Heart left ventricle (tissue), 16 donors: ENCODE data around the gene LRRC2. TPM values are rescaled to one million over a fixed set of nuclear protein-coding genes. Genes with fewer than 3 reads are reported as not detected.

ENCODE experiments used
- ATAC-seq, 4 donors: fragments of 200-7000 bp; cut with Tn5 transposase; one replicate each; pipeline ENCODE4 v1.9.1; 2020 to 2022; ENCODE audit warnings: moderate library complexity in 4 of 4, mild to moderate bottlenecking in 3 of 4, moderate number of reproducible peaks in 1 of 4
- DNase-seq, 5 donors: peaks; one replicate each; pipeline ENCODE4 v3.0.0-alpha.2; 2020
- H3K27ac ChIP-seq, 12 donors: fragments of 200-600 bp; sonication (generic) in 4 of 12; one replicate each; pipeline versions ENCODE4 v1.5.0 to v1.8.0; 2016 to 2022; ENCODE audit warnings: mild to moderate bottlenecking in 2 of 12
- H3K27me3 ChIP-seq, 9 donors: fragments of 200-600 bp; sonication (generic) in 2 of 9; one replicate each; pipeline versions ENCODE4 v1.5.1 to v1.8.0; 2016 to 2022; ENCODE audit warnings: mild to moderate bottlenecking in 3 of 9
- H3K36me3 ChIP-seq, 9 donors: fragments of 200-600 bp; sonication (generic) in 2 of 9; one replicate each; pipeline versions ENCODE4 v1.5.0 to v1.8.0; 2018 to 2022; ENCODE audit warnings: mild to moderate bottlenecking in 2 of 9
- H3K4me1 ChIP-seq, 12 donors: fragments of 200-600 bp; sonication (generic) in 4 of 12; one replicate each; pipeline versions ENCODE4 v1.5.0 to v1.8.0; 2016 to 2022; ENCODE audit warnings: mild to moderate bottlenecking in 3 of 12
- H3K4me3 ChIP-seq, 12 donors: fragments of 200-600 bp; sonication (generic) in 4 of 12; one replicate each; pipeline versions ENCODE4 v1.5.0 to v1.8.0; 2017 to 2022; ENCODE audit warnings: mild to moderate bottlenecking in 9 of 12, moderate library complexity in 4 of 12
- H3K9me3 ChIP-seq, 12 donors: fragments of 200-600 bp; sonication (generic) in 4 of 12; one replicate each; pipeline versions ENCODE4 v1.5.0 to v1.8.0; 2016 to 2022; ENCODE audit warnings: mild to moderate bottlenecking in 1 of 12
- POLR2A ChIP-seq, 2 donors: fragments of 450-650 bp; IDR thresholded peaks; one replicate each; pipeline ENCODE4 v1.6.1; 2017; ENCODE audit warnings: antibody characterized with exemption in 2 of 2, mild to moderate bottlenecking in 2 of 2, moderate library complexity in 2 of 2
- WGBS, 4 donors: extraction: QIAGEN DNeasy Blood & Tissue Kit in 2 of 4; methylation state at CpG; one replicate each; pipeline versions ENCODE4 v1.1.5 to v1.1.7; 2013 to 2018; 5-methylcytosine and 5-hydroxymethylcytosine counted together
- intact Hi-C, 10 donors: fragments of 100-400 bp; cut with DNase I; formaldehyde crosslinking; loops; one replicate each; pipeline versions ENCODE4 v1.11.1 to v1.14.2; 2022
- polyA plus RNA-seq, 2 donors: library from polyadenylated mRNA; stranded (reverse); fragments of 200-250 nt; gene quantifications; one replicate each; pipeline ENCODE4 v1.2.3, GENCODE V29; 2013
- total RNA-seq, 9 donors: library from RNA; depleted of rRNA in 2 of 9; stranded (reverse); fragments of >200 nt in 2 of 9; fragmentation: NEBNext Ultra II Directional in 3 of 9; extraction: Animal tissue kit (Norgen Biotek cat#: 25700) in 3 of 9; gene quantifications; one replicate each; pipeline versions ENCODE4 v1.1.0 to v1.2.4, GENCODE V29; 2016 to 2023
- TF ChIP-seq, protein P1 (sequence below), 12 donors: fragments of 200-600 bp; sonication (generic) in 4 of 12; IDR thresholded peaks; one replicate each; pipeline versions ENCODE4 v1.5.0 to v1.8.0; 2018 to 2022; ENCODE audit warnings: antibody characterized with exemption in 12 of 12, mild to moderate bottlenecking in 5 of 12
- donor health status: ischemic (EF 13 %, LVEDD 7.1; RV severe dilation, severe dysfunction).
- donor health status: healthy with polysubstance abuse.
- donor health status: DM: no; HTN: yes; CAD: no.
- donor health status: DM: no; HTN: no; CAD: no.
- donor health status: ischemic (EF 25% LVEDD 6.9; RV normal size, moderate dysfunction).
- donor health status: ischemic (EF 25% LVEDD 5.7; RV mildly dilated, moderate dysfunction).
- donor health status: healthy.
- donor health status: DM: yes; HTN: yes; CAD: no.
- donor health status: ischemic (EF 35%, LVEDD 5.7; RV mildly dilated, moderate dysfunction).
- donor health status: nonischemic (EF 11% LVEDD 7.7; RV severe dilation, severe dysfunction).
- donor health status: DM: yes; HTN: yes; CAD: no.
- donor health status: PGD.
- donor health status: ischemic (EF 29% LVEDD 5.4; RV normal size, mild dysfunction).
- donor health status: nonischemic (EF 23%, LVEDD 6.1; RV moderate dilation, normal function).

Gene LRRC2
- total and polyA plus RNA-seq, 11 donors = 20.7 to 147 (median 83.7) TPM

DNA sequence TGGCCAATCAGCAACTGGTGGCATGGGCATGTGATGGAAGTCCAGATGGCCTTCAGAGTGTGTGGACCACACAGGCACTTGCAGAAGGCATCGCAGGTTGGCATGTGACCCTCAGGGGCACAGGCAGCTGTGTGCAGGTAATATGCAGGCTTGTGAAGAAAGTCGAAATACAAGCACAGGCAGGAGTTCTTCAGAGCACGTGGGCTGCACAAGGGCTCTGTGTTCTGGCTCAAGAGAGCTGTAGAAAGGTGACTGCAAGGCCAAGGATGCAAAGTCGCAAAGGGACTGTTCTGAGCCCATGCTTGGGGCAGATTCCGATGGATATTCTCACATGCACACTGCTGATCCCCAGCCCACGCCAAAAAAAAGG lies 8.3 kb downstream of the LRRC2 start:
- no peak overlapping the region for H3K4me3 ChIP-seq
- intact Hi-C loops = loop anchor here in 9 of 10 donors (2.0 to 5.0 kb wide), 3 partner anchors 65 to 70 kb away; no protein-coding TSS in a partner anchor

DNA sequence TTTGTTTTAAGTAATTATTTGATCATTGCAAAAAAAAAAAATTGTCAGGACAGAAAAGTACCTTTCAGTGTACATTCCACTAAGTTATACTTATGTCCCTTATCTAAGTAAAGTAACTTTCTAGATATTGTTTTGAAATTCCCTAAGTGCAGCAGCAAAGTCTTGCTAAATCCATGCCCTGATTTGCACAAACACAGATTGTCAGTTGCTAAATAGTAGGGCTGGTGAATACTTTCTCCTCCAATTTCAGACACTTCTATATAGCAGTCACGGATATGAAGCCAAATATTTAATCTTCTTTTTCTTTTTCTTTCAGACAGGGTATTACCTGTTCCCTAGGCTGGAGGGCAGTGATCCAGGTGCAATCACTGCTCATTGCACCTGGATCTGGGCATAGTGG lies 12.9 kb downstream of the LRRC2 start:
- H3K27ac ChIP-seq = no peak overlapping the region
- ATAC-seq (no peak), DNase-seq (no peak)
- peaks cover 0 to 28% (median 0%) of the 10 kb centered on the region in 9 donors for H3K36me3 ChIP-seq
- WGBS, 4 donors = 0 to 3% (median 0%) methylated on average over 1 of the region's 1 CpG
- no peaks in the 10 kb centered on the region for H3K27me3 ChIP-seq
- H3K4me3 ChIP-seq = no peak overlapping the region
- no peaks in the 10 kb centered on the region for H3K9me3 ChIP-seq
- intact Hi-C loops = loop anchor here in 1 of 10 donors (5.0 kb wide), 1 partner anchor 56 kb away; the partner anchor contains the start of gene RTP3
- TF ChIP-seq POLR2A (IDR thresholded peaks at IDR 0.05) = no peak
- TF ChIP-seq, protein P1, sequence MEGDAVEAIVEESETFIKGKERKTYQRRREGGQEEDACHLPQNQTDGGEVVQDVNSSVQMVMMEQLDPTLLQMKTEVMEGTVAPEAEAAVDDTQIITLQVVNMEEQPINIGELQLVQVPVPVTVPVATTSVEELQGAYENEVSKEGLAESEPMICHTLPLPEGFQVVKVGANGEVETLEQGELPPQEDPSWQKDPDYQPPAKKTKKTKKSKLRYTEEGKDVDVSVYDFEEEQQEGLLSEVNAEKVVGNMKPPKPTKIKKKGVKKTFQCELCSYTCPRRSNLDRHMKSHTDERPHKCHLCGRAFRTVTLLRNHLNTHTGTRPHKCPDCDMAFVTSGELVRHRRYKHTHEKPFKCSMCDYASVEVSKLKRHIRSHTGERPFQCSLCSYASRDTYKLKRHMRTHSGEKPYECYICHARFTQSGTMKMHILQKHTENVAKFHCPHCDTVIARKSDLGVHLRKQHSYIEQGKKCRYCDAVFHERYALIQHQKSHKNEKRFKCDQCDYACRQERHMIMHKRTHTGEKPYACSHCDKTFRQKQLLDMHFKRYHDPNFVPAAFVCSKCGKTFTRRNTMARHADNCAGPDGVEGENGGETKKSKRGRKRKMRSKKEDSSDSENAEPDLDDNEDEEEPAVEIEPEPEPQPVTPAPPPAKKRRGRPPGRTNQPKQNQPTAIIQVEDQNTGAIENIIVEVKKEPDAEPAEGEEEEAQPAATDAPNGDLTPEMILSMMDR (IDR thresholded peaks at IDR 0.05) = no peak
- H3K4me1 ChIP-seq = peaks cover 0 to 19% (median 6%) of the 10 kb centered on the region in 12 donors

More for the DNA sequence above, 8.3 kb downstream of the LRRC2 start:
- WGBS, 4 donors = 50 to 69% (median 53%) methylated on average over 6 of the region's 6 CpGs
- no peak for DNase-seq
- peaks cover 0 to 59% (median 15%) of the 10 kb centered on the region in 12 donors for H3K4me1 ChIP-seq
- H3K9me3 ChIP-seq = peaks cover 0 to 11% (median 0%) of the 10 kb centered on the region in 12 donors
- no peaks in the 10 kb centered on the region for H3K36me3 ChIP-seq
- no peaks in the 10 kb centered on the region for H3K27me3 ChIP-seq
- H3K27ac ChIP-seq = peak overlapping the region in 7 of 12 donors; percentile 60 to 99 (median 88)
- ATAC-seq = no peak
- TF ChIP-seq, protein P1 (IDR thresholded peaks at IDR 0.05) = no peak
- TF ChIP-seq POLR2A (IDR thresholded peaks at IDR 0.05) = no peak

DNA sequence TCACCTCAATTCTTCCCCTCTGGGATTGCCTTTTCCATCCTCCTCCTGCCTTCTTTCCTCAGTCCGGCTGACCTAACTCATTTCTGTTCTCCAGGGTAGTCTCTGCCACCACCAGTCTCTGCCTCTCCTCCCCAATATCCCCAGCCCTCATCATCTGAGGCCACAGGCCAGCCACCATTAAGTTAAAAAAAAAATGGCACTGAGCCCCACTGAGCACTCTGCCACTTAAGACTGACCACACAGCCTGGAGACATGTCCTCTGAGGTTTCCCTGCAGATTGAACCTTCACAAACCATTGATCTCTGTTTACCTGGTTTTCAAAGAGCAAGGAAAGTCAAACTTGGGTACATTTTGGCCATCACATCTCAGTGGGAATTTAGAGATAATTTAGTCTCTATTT lies 13.6 kb downstream of the LRRC2 start:
- no peak overlapping the region for H3K4me3 ChIP-seq
- no peak for DNase-seq
- intact Hi-C loops = loop anchor here in 1 of 10 donors (5.0 kb wide), 1 partner anchor 55 kb away; the partner anchor contains the start of gene RTP3
- peaks cover 0 to 13% (median under 1%) of the 10 kb centered on the region in 12 donors for H3K4me1 ChIP-seq
- no peaks in the 10 kb centered on the region for H3K9me3 ChIP-seq
- peaks cover 0 to 31% (median 0%) of the 10 kb centered on the region in 9 donors for H3K36me3 ChIP-seq
- TF ChIP-seq, protein P1 (IDR thresholded peaks at IDR 0.05) = no peak
- no peak for TF ChIP-seq POLR2A (IDR thresholded peaks at IDR 0.05)
- no peak overlapping the region for H3K27ac ChIP-seq
- 65 to 82% (median 77%) methylated on average over 1 of the region's 1 CpG for WGBS, 4 donors
- no peaks in the 10 kb centered on the region for H3K27me3 ChIP-seq
- ATAC-seq = peak in 2 of 4 donors; percentile 35 to 50

DNA sequence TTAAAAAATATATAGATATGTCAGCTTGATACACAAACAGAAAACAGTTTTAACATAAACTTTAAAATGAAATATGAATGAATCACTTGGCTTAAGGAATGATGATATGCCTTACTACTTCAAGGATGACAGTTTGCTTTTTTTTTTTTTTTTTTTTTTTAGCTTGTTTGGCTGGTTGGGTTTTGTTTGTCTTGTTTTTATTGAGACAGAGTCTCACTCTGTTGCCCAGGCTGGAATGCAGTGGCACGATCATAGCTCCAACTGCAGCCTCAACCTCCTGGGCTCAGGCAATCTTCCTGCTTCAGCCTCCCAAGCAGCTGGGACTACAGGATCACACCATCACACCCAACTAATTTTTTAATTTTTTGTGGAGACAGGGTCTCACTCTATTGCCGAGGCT lies 14.5 kb downstream of the LRRC2 start:
- Histone ChIP-seq H3K4me1 (peaks cover 0 to 8% (median 0%) of the 10 kb centered on the region in 12 donors), H3K36me3 (peaks cover 0 to 34% (median 0%) of the 10 kb centered on the region in 9 donors), H3K4me3 (no peak overlapping the region), H3K9me3 (no peaks in the 10 kb centered on the region), H3K27ac (no peak overlapping the region), H3K27me3 (no peaks in the 10 kb centered on the region)
- no peak for DNase-seq
- TF ChIP-seq, protein P1 (IDR thresholded peaks at IDR 0.05) = no peak
- no peak for TF ChIP-seq POLR2A (IDR thresholded peaks at IDR 0.05)
- intact Hi-C loops = loop anchor here in 1 of 10 donors (5.0 kb wide), 1 partner anchor 54 kb away; the partner anchor contains the start of gene RTP3
- 74 to 88% (median 82%) methylated on average over 2 of the region's 2 CpGs for WGBS, 4 donors
- no peak for ATAC-seq
